Mesenchymal stem cell (in vitro differentiated cells and primary cell): ENCODE measurements around the gene SNU13.

Experiments used
- DNase-seq: peaks from one replicate; pipeline ENCODE4 v3.0.0-alpha.2; 2013
- H2AFZ ChIP-seq: one replicate; pipeline ENCODE4 v1.6.1; 2013; ENCODE audit warnings: low read depth, mild to moderate bottlenecking, control low read depth, inconsistent platforms, low read length, moderate library complexity
- H2AK5ac ChIP-seq: 2 replicates; pipeline ENCODE4 v1.6.1; 2013; ENCODE audit warnings: low read length, moderate library complexity, mild to moderate bottlenecking, inconsistent platforms; ENCODE audit not compliant: severe bottlenecking
- H2BK120ac ChIP-seq: one replicate; pipeline ENCODE4 v1.6.1; 2013; ENCODE audit warnings: low read depth, mild to moderate bottlenecking, inconsistent platforms, low read length, moderate library complexity
- H2BK12ac ChIP-seq, 2 experiments: one replicate each; pipeline ENCODE4 v1.6.1; 2013; ENCODE audit warnings: inconsistent platforms in 2 of 2, low read length in 2 of 2, mild to moderate bottlenecking in 2 of 2, moderate library complexity in 2 of 2, control low read depth in 1 of 2
- H2BK15ac ChIP-seq: one replicate; pipeline ENCODE4 v1.6.1; 2013; ENCODE audit warnings: mild to moderate bottlenecking, low read depth, inconsistent platforms; ENCODE audit not compliant: poor library complexity, severe bottlenecking
- H2BK5ac ChIP-seq: 2 replicates; pipeline ENCODE4 v1.6.1; 2013; ENCODE audit warnings: low read depth, mild to moderate bottlenecking, low read length, control low read depth, inconsistent platforms; ENCODE audit not compliant: poor library complexity, severe bottlenecking
- H3K14ac ChIP-seq, 2 experiments: one replicate each; pipeline ENCODE4 v1.6.1; 2013; ENCODE audit warnings: inconsistent platforms in 2 of 2, low read length in 2 of 2, control low read depth in 1 of 2, mild to moderate bottlenecking in 1 of 2, moderate library complexity in 1 of 2
- H3K18ac ChIP-seq, 2 experiments: one replicate each; pipeline ENCODE4 v1.6.1; 2013; ENCODE audit warnings: inconsistent platforms in 2 of 2, low read length in 2 of 2, control low read depth in 1 of 2, low read depth in 1 of 2, mild to moderate bottlenecking in 1 of 2
- H3K23ac ChIP-seq, 2 experiments: one replicate each; pipeline ENCODE4 v1.6.1; 2013; ENCODE audit warnings: inconsistent platforms in 2 of 2, low read length in 2 of 2, mild to moderate bottlenecking in 2 of 2, moderate library complexity in 2 of 2, control low read depth in 1 of 2
- H3K27ac ChIP-seq: 2 replicates; pipeline ENCODE4 v1.5.1; 2013; ENCODE audit warnings: mild to moderate bottlenecking, moderate library complexity, low read length, control low read depth, inconsistent platforms; ENCODE audit not compliant: poor library complexity, severe bottlenecking
- H3K27me3 ChIP-seq, 2 experiments: 2 replicates each; pipeline versions ENCODE4 v1.6.1 to v1.7.0; 2013; ENCODE audit warnings: low read length in 2 of 2, mild to moderate bottlenecking in 2 of 2, moderate library complexity in 2 of 2, control low read depth in 1 of 2, inconsistent platforms in 1 of 2; ENCODE audit not compliant: control insufficient read depth in 1 of 2, insufficient read depth in 1 of 2
- H3K36me3 ChIP-seq, 2 experiments: 2 replicates each; pipeline versions ENCODE4 v1.6.1 to v1.7.0; 2013; ENCODE audit warnings: low read length in 2 of 2, control low read depth in 1 of 2, inconsistent platforms in 1 of 2, low read depth in 1 of 2, mild to moderate bottlenecking in 1 of 2; ENCODE audit not compliant: insufficient read depth in 2 of 2, control insufficient read depth in 1 of 2
- H3K4ac ChIP-seq, 2 experiments: one replicate each; pipeline ENCODE4 v1.6.1; 2013; ENCODE audit warnings: inconsistent platforms in 2 of 2, low read length in 2 of 2, mild to moderate bottlenecking in 2 of 2, moderate library complexity in 2 of 2, control low read depth in 1 of 2, low read depth in 1 of 2
- H3K4me1 ChIP-seq: 2 replicates; pipeline ENCODE4 v1.6.1; 2013; ENCODE audit warnings: low read depth, low read length, control low read depth; ENCODE audit not compliant: control insufficient read depth, insufficient read depth
- H3K4me2 ChIP-seq: 2 replicates; pipeline ENCODE4 v1.6.1; 2013; ENCODE audit warnings: low read length, mild to moderate bottlenecking, inconsistent platforms; ENCODE audit not compliant: poor library complexity, severe bottlenecking
- H3K4me3 ChIP-seq, 2 experiments: 2 replicates each; pipeline versions ENCODE4 v1.5.1 to v1.7.0; 2013; ENCODE audit warnings: low read length in 2 of 2, mild to moderate bottlenecking in 2 of 2, control low read depth in 1 of 2, low read depth in 1 of 2; ENCODE audit not compliant: insufficient read depth in 1 of 2
- H3K79me1 ChIP-seq: replicated peaks from 2 replicates; pipeline ENCODE4 v1.6.1; 2013; ENCODE audit warnings: mild to moderate bottlenecking, control low read depth, low read length, inconsistent platforms; ENCODE audit not compliant: poor library complexity, severe bottlenecking
- H3K9ac ChIP-seq: 2 replicates; pipeline ENCODE4 v1.7.0; 2013; ENCODE audit warnings: mild to moderate bottlenecking, low read length, moderate library complexity
- H3K9me3 ChIP-seq: 2 replicates; pipeline ENCODE4 v1.7.0; 2013; ENCODE audit warnings: mild to moderate bottlenecking, low read length; ENCODE audit not compliant: control insufficient read depth
- H4K8ac ChIP-seq: one replicate; pipeline ENCODE4 v1.6.1; 2013; ENCODE audit warnings: inconsistent platforms, mild to moderate bottlenecking, low read length, moderate library complexity
- H4K91ac ChIP-seq: one replicate; pipeline ENCODE4 v1.6.1; 2013; ENCODE audit warnings: mild to moderate bottlenecking, low read length, inconsistent platforms
- WGBS: methylation state at CpG from one replicate; pipeline ENCODE4 v1.1.7; 2013; ENCODE audit warnings: mixed read lengths; 5-methylcytosine and 5-hydroxymethylcytosine counted together

SNU13 gene

DNA sequence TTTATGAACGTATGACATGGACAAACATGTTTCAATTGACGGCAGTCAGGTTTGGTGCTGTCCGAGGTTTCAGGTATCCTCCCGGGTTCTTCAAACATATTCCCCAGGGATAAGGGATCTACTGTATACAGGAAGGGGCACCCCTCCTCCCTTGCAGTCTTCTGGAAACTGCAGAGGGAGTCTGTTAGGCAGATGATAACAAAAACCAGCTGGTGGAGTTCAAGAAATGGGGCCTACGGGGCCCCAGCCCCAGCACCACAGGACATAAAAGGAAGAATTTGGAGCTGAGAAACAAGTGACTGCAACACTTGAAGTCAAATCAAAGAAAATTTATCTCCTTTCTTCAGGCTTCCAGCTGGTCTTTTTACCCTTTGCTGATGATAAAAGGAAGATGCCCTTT is 32.1 kb downstream of the SNU13 start:
- Histone ChIP-seq H2AFZ (no peak overlapping the region), H3K23ac (no peak overlapping the region), H4K8ac (no peak overlapping the region), H3K27ac (no peak overlapping the region), H3K4me1 (peaks cover 1% of the 10 kb centered on the region), H3K14ac (no peak overlapping the region), H3K79me1 (peaks cover 32% of the 10 kb centered on the region), H3K36me3 (peaks cover 73 to 95% of the 10 kb centered on the region in 2 experiments), H2BK15ac (no peak overlapping the region), H2AK5ac (no peak overlapping the region), H2BK5ac (no peak overlapping the region), H2BK120ac (no peak overlapping the region), H3K9ac (no peak overlapping the region), H4K91ac (no peak overlapping the region), H3K18ac (no peak overlapping the region), H3K4ac (no peak overlapping the region), H3K4me2 (no peak overlapping the region), H3K9me3 (no peaks in the 10 kb centered on the region), H2BK12ac (no peak overlapping the region), H3K27me3 (no peaks in the 10 kb centered on the region), H3K4me3 (no peak overlapping the region)
- peak; percentile 18 for DNase-seq
- 95% methylated on average over 5 of the region's 5 CpGs for WGBS

DNA sequence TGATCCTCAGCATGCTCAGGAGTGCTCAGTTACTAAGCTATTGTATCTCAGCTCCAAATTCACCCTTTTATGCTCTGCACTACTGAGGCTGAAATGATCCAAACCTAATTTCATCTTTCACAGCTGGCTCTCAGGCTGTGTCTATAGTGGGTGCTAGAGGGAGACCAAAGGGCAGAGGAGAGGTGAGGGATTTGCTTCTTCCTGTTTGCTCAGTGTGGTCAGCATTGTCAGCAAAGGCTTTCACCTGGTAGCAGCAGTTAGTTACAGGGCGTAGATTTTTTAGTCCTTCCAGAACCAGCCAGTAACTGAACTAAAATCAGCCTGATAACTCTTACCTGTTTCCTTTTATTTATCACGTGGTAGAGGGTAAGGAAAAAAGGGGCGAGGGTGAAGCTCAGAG is 34.3 kb downstream of the SNU13 start:
- 96% methylated on average over 2 of the region's 3 CpGs for WGBS
- Histone ChIP-seq H3K27ac (no peak overlapping the region), H3K27me3 (no peaks in the 10 kb centered on the region)

DNA sequence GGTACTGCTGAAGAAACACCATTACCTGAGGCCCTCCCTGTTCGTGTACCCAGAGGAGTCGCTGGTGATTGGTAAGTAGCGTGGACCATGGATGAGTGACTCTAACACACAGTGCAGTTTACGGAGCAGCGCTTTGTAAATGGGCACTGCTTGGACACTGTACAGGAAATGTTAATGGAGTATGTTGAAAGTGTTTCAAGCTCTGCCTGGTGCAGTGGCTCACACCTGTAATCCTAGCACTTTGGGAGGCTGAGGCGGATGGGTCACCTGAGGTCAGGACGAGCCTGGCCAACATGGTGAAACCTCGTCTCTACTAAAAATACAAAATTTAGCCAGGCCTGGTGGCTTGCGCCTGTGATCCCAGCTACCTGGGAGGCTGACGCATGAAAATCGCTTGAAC is 37.8 kb downstream of the SNU13 start:
- Histone ChIP-seq H4K91ac (no peak overlapping the region), H3K18ac (no peak overlapping the region), H3K14ac (no peak overlapping the region), H3K9me3 (no peaks in the 10 kb centered on the region), H3K23ac (no peak overlapping the region), H3K4ac (no peak overlapping the region), H2BK5ac (no peak overlapping the region), H4K8ac (no peak overlapping the region), H3K79me1 (peaks cover 33% of the 10 kb centered on the region), H3K27ac (no peak overlapping the region), H3K27me3 (no peaks in the 10 kb centered on the region), H2BK12ac (no peak overlapping the region), H3K4me2 (no peak overlapping the region), H3K36me3 (peaks cover 73 to 88% of the 10 kb centered on the region in 2 experiments), H2AK5ac (no peak overlapping the region), H3K4me3 (no peak overlapping the region), H2BK15ac (no peak overlapping the region), H3K9ac (no peak overlapping the region), H3K4me1 (peaks cover 1% of the 10 kb centered on the region), H2BK120ac (no peak overlapping the region), H2AFZ (no peak overlapping the region)
- 97% methylated on average over 11 of the region's 11 CpGs for WGBS
- DNase-seq: no peak

More for the DNA sequence above, 34.3 kb downstream of the SNU13 start:
- no peak overlapping the region for H4K91ac ChIP-seq
- no peak overlapping the region for H2BK12ac ChIP-seq
- H3K4me2 ChIP-seq: no peak overlapping the region
- no peak overlapping the region for H3K4me3 ChIP-seq
- no peak overlapping the region for H3K9ac ChIP-seq
- H3K14ac ChIP-seq: no peak overlapping the region
- H3K9me3 ChIP-seq: no peaks in the 10 kb centered on the region
- peaks cover 38% of the 10 kb centered on the region for H3K79me1 ChIP-seq
- no peak overlapping the region for H3K18ac ChIP-seq
- H2AFZ ChIP-seq: no peak overlapping the region
- no peak overlapping the region for H2BK120ac ChIP-seq
- H2BK5ac ChIP-seq: no peak overlapping the region
- H3K23ac ChIP-seq: no peak overlapping the region
- no peak overlapping the region for H2BK15ac ChIP-seq
- H3K4me1 ChIP-seq: peaks cover 1% of the 10 kb centered on the region
- DNase-seq: no peak
- H4K8ac ChIP-seq: no peak overlapping the region
- H3K4ac ChIP-seq: no peak overlapping the region
- H3K36me3 ChIP-seq: peaks cover 82 to 89% of the 10 kb centered on the region in 2 experiments
- no peak overlapping the region for H2AK5ac ChIP-seq

DNA sequence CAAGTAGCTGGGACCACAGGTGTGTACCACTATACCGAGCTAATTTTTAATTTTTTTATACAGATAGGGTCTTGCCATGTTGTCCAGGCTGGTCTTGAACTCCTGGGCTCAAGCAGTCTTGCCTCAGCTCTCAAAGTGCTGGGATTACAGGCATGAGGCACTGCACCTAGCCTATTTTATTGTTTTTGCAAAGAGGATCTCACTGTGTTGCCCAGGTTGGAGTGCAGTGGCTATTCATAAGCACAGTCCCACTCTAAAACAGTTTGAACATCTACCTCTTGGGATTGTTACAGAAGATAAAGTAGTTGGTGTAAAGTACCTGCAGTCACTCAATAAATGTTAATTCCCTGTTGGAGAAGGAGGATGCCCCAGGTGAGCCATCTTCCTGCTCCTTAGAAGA is 38.4 kb downstream of the SNU13 start:
- Histone ChIP-seq H3K23ac (no peak overlapping the region), H3K36me3 (peaks cover 72 to 90% of the 10 kb centered on the region in 2 experiments), H2BK5ac (no peak overlapping the region), H3K4me2 (no peak overlapping the region), H2AFZ (no peak overlapping the region), H4K8ac (no peak overlapping the region), H3K18ac (no peak overlapping the region), H3K27ac (no peak overlapping the region), H2BK120ac (no peak overlapping the region), H2AK5ac (no peak overlapping the region), H3K4ac (no peak overlapping the region), H2BK15ac (no peak overlapping the region), H4K91ac (no peak overlapping the region), H3K14ac (no peak overlapping the region), H3K9me3 (no peaks in the 10 kb centered on the region), H2BK12ac (no peak overlapping the region), H3K27me3 (no peaks in the 10 kb centered on the region), H3K79me1 (peaks cover 31% of the 10 kb centered on the region), H3K9ac (no peak overlapping the region), H3K4me1 (peaks cover 1% of the 10 kb centered on the region), H3K4me3 (no peak overlapping the region)
- 100% methylated on average over 1 of the region's 1 CpG for WGBS
- DNase-seq: no peak
